IPS-18c (cell line): ENCODE measurements around the gene BCAS3.
"Not testable (repeated sequence)": the region's sequence is repeated elsewhere in the genome, so short reads cannot be mapped to it uniquely, and the experiment has no call there.

Experiments
- H3K4me3 ChIP-seq: 2 replicates; pipeline ENCODE4 v1.7.0; 2013; ENCODE audit warnings: low read depth, mild to moderate bottlenecking, low read length, moderate library complexity; ENCODE audit not compliant: insufficient read depth
- H3K9me3 ChIP-seq: one replicate; pipeline ENCODE4 v1.6.1; 2013; ENCODE audit warnings: mild to moderate bottlenecking, low read length, moderate library complexity; ENCODE audit not compliant: control insufficient read depth, insufficient read depth

Gene BCAS3

DNA sequence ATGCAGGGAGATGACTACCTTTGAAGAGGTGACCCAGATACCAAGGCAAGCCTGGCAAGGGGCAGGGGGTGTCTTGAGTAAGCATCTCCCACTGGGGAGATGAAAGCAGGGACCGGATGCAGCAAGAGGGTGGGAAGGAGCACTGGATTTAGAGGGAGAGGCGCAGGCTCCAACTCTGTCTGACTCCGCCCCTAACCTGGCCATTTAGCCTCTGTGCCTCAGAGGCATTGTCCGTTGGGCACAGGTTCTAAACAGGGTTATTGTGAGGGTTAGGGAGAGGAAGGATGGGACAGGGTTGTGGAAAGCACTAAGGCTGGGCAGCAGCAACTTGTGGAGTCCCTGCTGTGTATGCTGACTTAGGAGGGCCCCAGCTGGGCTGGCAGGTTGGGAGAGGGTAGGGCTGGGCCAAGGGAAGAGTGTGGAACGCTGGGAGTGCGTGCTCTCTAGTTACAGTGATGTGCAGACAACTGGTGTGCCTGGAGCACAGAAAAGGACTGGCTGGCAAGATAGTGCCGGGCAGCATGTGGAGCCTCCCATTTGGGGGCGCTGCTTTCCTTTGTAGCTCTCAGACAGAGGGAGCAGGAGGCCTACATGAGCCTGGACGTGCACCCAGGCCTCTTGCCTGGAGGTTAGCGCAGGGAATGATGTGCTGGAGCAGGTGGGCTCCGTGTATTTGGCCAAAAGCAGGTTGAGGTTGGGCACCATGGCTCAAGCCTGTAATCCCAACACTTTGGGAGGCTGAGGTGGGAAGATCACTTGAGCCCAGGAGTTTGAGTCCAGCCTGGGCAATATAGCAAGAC, 748.2 kb downstream of the BCAS3 start:
- Histone ChIP-seq H3K9me3 (peaks cover 2% of the 10 kb centered on the region), H3K4me3 (no peak overlapping the region)

DNA sequence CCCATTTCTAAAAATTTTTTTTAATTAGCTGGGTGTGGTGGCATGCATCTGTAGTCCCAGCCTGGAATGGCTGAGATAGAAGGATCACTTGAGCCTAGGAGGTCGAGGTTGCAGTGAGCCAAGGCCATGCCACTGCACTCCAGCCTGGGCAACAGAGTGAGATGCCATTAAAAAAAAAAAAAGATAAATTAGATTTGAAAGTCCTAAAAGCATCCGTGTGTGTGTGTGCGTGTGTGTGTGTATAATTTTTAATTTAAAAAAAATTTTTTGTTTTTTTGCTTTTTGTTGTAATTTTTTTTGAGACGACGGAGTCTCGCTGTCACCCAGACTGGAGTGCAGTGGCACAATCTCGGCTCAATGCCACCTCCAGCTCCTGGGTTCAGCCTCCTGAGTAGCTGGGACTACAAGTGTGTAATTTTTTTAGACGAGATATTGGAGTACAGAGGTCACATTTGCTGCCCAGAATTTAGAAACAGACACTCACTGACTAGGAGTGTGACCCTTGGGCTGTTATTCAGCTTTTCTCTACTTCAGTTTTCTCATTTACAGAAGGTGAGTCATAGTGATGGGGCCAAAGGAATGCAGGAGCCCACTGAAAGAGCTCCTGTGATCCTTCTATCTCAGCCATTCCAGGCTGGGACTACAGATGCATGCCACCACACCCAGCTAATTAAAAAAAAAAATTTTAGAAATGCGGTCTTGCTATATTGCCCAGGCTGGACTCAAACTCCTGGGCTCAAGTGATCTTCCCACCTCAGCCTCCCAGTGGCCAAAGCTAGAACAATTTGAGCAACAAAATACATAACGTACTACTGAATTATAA, 749.0 kb downstream of the BCAS3 start:
- Histone ChIP-seq H3K9me3 (peaks cover 2% of the 10 kb centered on the region), H3K4me3 (no peak overlapping the region)

DNA sequence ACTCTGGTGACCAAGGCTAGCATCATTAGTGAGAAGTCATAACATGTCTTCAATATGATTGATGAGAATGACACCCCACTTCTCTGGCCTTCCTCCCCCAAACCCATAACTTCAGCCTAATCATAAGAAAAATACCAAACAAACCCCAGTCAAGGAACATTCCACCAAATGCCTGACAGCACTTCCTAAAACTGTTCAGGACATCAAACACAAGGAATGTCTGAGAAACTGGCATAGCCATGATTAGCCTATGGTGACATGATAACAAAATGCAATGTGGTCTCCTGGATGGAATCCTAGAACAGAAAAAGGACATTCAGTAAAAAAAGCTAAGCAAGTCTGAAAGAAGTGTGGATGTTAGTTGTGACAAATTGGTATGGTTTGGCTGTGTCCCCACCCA, 749.9 kb downstream of the BCAS3 start:
- peaks cover 2% of the 10 kb centered on the region for H3K9me3 ChIP-seq
- H3K4me3 ChIP-seq = no peak overlapping the region

DNA sequence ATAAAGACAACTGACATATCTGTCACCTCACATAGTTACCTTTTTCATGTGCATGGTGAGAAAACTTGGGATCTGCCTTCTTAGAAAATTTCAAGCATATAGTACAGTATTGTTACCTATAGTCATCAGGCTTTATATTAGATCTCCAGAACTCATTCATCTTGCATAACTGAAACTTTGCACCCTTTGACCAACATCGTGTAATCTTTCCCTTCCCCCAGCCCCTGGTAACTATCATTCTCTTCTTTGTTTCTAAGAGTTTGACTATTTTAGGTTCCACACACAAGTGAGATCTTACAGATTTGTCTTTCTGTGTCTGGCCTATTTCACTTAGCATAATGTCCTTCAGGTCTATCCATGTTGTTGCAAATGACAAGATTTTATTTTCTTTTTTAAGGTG, 751.6 kb downstream of the BCAS3 start:
- Histone ChIP-seq H3K9me3 (peaks cover 2% of the 10 kb centered on the region), H3K4me3 (no peak overlapping the region)

DNA sequence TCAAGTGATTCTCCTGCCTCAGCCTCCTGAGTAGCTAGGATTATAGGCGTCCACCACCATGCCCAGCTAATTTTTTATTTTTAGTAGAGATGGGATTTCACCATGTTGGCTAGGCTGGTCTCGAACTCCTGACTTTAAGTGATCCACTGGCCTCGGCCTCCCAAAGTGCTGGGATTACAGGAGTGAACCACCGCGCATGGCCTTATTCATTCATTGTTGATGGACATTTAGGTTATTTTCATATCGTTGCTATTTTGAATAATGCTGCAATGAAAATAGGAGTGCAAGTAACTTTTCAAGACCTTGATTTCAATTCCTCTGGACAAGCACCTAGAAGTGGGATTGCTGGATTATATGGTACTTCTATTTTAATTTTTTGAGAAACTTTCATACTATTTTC, 752.2 kb downstream of the BCAS3 start:
- not testable (repeated sequence) for H3K9me3 ChIP-seq, H3K4me3 ChIP-seq

DNA sequence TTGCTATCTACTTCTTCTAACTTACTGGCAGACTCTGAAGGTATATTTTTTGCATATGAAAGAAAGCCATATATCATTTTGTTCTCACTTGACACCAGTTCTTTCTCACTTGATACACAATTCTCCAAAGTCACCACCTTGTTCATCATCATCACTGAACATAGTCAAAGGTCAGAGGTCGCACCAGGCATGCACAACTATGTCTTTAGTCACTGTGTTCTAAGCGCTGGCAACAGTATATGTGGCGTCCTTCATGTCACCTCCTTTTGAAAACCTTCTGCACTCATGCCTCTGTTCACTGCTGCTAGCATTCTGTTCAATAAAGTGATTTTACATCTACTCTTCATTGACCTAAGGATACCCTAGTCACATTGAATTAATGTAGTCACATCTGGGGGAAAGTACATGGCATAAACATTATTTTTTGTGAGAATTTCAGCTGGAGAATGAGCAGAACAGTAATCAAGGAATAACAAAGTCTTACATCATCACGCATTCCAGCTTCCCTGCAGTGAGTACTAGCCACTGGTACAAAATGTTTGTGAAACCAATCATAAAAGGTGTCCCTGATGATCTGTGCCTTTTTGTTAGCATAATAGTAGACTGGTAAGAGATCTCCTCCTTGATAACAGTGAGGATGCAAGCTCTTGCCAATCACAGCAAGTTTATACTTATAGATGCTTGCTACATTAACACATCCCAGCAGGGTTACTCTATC, 754.1 kb downstream of the BCAS3 start:
- peaks cover 2% of the 10 kb centered on the region for H3K9me3 ChIP-seq
- no peak overlapping the region for H3K4me3 ChIP-seq

DNA sequence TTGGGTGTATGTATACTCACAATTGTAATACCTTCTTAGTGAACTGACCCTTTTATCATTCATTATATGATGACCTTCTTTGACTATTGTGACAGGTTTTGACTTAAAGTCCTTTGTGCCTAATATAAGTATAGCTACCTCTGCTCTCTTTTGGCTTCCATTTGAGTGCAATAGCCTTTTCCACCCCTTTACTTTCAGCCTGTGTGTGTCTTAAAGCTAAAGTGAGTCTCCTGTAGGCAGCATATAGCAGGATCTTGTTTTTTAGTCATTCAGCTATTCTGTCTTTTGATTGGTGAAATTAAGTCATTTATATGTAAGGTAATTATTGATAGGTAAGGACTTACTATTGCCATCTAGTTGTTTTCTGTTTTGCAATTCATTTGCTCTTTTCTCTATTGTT, 758.6 kb downstream of the BCAS3 start:
- no peak overlapping the region for H3K4me3 ChIP-seq
- H3K9me3 ChIP-seq = no peaks in the 10 kb centered on the region

DNA sequence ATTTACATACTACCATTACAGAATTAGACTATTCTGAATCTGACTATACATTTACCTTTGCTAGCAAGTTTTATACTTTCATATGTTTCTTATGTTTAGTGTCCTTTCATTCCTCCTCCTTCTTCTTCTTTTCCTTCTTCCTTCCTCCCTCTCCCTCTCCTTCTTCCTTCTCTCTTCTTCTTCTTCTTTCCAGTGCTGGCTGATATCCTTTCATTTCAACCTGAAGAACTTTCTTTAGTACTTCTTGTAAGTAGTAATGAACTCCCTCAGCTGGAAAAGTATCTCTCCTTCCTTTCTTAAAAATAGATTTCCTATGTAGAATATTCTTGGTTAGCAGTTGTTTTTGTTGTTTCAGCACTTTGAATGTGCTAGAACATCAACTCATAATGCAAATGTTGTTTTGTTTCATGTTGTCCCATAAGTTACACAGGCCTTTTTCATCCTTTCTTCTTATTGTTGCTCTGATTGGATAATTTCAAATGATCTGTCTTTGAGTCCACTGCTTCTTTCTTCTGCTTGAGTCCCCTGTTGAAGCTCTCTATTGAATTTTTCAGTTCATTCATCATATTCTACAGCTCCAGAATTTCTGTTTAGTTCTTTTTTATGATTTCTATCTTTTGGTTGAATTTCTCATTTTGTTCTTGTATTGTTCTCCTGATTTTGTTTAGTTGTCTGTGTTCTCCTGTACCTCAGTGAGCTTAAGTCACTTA, 759.5 kb downstream of the BCAS3 start:
- no peak overlapping the region for H3K4me3 ChIP-seq
- H3K9me3 ChIP-seq = no peaks in the 10 kb centered on the region

DNA sequence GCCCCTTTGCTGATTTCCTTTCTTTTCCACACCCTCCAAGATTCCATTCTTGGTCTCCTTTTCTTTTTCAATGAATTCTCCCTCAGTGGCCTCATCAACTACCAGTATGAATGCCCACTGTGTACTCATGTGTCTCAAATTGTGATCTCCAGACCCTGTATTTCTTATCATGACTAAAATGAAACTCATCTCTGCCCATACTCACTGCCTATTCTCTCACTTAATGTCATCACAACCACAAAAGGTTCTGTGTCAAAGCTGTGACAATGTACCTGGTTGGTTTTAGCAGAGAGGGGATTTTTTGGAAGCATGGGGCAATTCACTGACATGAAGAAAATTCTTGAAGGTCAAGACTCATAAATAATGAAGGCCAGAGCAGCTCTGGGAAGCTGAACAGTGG, 763.0 kb downstream of the BCAS3 start:
- no peak overlapping the region for H3K4me3 ChIP-seq
- H3K9me3 ChIP-seq = no peaks in the 10 kb centered on the region

DNA sequence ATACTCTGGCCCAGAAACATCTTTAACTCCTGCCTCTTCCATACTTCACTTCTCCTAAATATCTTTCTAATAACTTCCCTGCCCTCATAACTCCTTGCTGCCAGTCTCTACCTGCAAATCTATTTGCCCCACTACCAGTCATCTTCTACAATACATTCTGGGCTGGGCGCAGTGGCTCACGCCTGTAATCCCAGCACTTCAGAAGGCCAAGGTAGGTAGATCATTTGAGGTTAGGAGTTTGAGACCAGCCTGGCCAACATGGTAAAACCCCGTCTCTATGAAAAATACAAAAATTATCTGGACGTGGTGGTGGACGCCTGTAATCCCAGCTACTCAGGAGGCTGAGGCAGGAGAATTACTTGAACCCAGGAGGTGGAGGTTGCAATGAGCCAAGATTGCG, 763.9 kb downstream of the BCAS3 start:
- not testable (repeated sequence) for H3K9me3 ChIP-seq, H3K4me3 ChIP-seq

DNA sequence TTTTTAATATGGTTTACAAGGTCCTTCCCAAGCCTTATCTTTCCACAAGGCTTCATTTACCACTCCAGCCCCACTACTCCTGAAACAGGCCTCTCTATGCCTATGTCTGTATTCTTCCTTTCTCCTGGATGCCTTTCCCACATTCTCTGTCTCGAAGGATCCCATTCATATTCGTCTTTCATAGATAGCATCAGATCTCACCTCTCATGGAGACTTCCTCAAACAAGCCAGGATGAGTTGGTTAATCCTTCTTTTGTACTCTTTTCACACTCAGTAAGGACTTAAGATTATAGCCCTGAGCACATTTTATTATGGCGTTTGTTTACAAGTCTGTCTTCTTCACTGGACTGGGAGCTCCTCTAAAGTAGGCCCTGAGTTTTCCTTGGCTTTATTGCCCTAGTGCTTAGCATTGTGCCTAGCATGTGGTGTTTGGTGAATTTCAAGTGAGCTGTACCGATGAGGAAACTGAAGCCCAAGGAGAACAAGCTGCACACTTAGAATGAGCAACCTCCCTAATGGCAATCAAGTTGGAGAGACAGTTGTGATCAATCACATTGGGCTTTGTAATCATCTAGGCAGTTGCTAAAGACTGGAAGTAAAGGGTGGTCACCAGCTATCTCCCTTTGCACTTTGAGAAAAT, 764.6 kb downstream of the BCAS3 start:
- Histone ChIP-seq H3K9me3 (no peaks in the 10 kb centered on the region), H3K4me3 (no peak overlapping the region)
